Anterior cingulate cortex (tissue), 58 donors: ENCODE data around the gene NXF1.
A peak's percentile ranks its signal among the peaks of the same experiment; 100 is the strongest.
"Not testable (repeated sequence)": the region's sequence is repeated elsewhere in the genome, so short reads cannot be mapped to it uniquely, and the experiment has no call there.

Source experiments
- DNase-seq, 58 donors: peaks; one replicate each; lab custom pipeline; 2025; lab: John Stamatoyannopoulos, UW

NXF1 gene

GRCh38 chr11:62832336-62833234, 27.3 kb upstream of the NXF1 start, which contains the start of gene TEX54:
Gene TEX54, minus strand, starts transcription at chr11:62832841.
- DNase-seq, result peak in 17 of 58 donors; percentile 10 to 66 (median 29)

GRCh38 chr11:62831520-62832335, 26.5 kb upstream of the NXF1 start, which contains the start of gene STX5:
Gene STX5, minus strand, starts transcription at chr11:62832051. Its CDS starts 808 bp downstream, at chr11:62831243.
- DNase-seq, result peak; percentile 93 to 100 (median 99)

- peak in 4 of 58 donors; percentile 16 to 52 (median 32) for DNase-seq
Observed at GRCh38 chr11:62830904-62831519, 25.8 kb upstream of the NXF1 start.

- not testable (repeated sequence) for DNase-seq
Observed at GRCh38 chr11:62828130-62828529, 22.9 kb upstream of the NXF1 start.

- DNase-seq, result no peak
Observed at GRCh38 chr11:62823677-62824076, 18.4 kb upstream of the NXF1 start.

- no peak for DNase-seq
Observed at GRCh38 chr11:62817129-62817528, 11.9 kb upstream of the NXF1 start.

GRCh38 chr11:62816557-62816956, 11.3 kb upstream of the NXF1 start:
- DNase-seq, result no peak

- no peak for DNase-seq
Observed at GRCh38 chr11:62811659-62812058, 6.4 kb upstream of the NXF1 start.

GRCh38 chr11:62810748-62811147, 5.5 kb upstream of the NXF1 start:
- no peak for DNase-seq

- DNase-seq, result peak in 3 of 58 donors; percentile 4 to 32 (median 12)
Observed at GRCh38 chr11:62806611-62807121, 1.4 kb upstream of the NXF1 start.

GRCh38 chr11:62805961-62806441, 761 bp upstream of the NXF1 start:
- peak in 2 of 58 donors; percentile 6 to 17 for DNase-seq

GRCh38 chr11:62804310-62805075, 747 bp downstream of the NXF1 start:
- DNase-seq, result peak in 2 of 58 donors; percentile 13 to 44

GRCh38 chr11:62801071-62801470, 4.2 kb downstream of the NXF1 start:
- no peak for DNase-seq

GRCh38 chr11:62799486-62799885, 5.8 kb downstream of the NXF1 start:
- DNase-seq, result no peak

- DNase-seq, result no peak
Observed at GRCh38 chr11:62796281-62796680, 9.0 kb downstream of the NXF1 start.

- no peak for DNase-seq
Observed at GRCh38 chr11:62794201-62794775, 11.0 kb downstream of the NXF1 start.

- peak in 2 of 58 donors; percentile 33 to 52 for DNase-seq
Observed at GRCh38 chr11:62792202-62792575, 13.1 kb downstream of the NXF1 start.

- peak; percentile 26 to 94 (median 80) for DNase-seq
Observed at GRCh38 chr11:62791501-62792201, 13.6 kb downstream of the NXF1 start, which contains the start of gene TMEM223. Gene TMEM223, minus strand, starts transcription at chr11:62792006. Its CDS starts 12 bp downstream, at chr11:62791994.
